Panc1 (cell line): ENCODE measurements around the gene UNC13C. TPM values are rescaled to one million over a fixed set of nuclear protein-coding genes. Genes with fewer than 3 reads are reported as not detected.

Experiments
- ATAC-seq: fragments of 200-7000 bp; cut with Tn5 transposase; 2 replicates; pipeline ENCODE4 v1.9.1; 2020; ENCODE audit warnings: mild to moderate bottlenecking, moderate library complexity
- BruUV-seq: library from RNA; stranded (reverse); fragments of 400-500 nt; replicated peaks from 2 replicates; lab custom pipeline; 2021; lab: Mats Ljungman, UMichigan
- CTCF ChIA-PET: fragments of 300-600 bp; sonication (Branson Sonifier 250); formaldehyde crosslinking; loops from one replicate; lab custom pipeline; 2022; ENCODE audit warnings: antibody characterized with exemption; lab: Charles Lee
- POLR2A ChIA-PET: fragments of 300-600 bp; sonication (Branson Sonifier 250); formaldehyde crosslinking; loops from one replicate; lab custom pipeline; 2022; ENCODE audit warnings: antibody characterized with exemption; lab: Charles Lee
- DNase-seq: peaks from one replicate; pipeline ENCODE4 v3.0.0-alpha.2; 2010; ENCODE audit warnings: low read depth, low spot score
- H3K27ac ChIP-seq: 2 replicates; pipeline ENCODE4 v1.5.1; 2011; ENCODE audit warnings: mild to moderate bottlenecking, low read length, inconsistent platforms
- H3K27me3 ChIP-seq: fragments of 200-500 bp; sonication (Bioruptor generic); 2 replicates; pipeline ENCODE4 v1.6.0; 2014; ENCODE audit warnings: low read length, inconsistent platforms; ENCODE audit not compliant: control insufficient read depth, insufficient read depth
- H3K36me3 ChIP-seq: fragments of 200-500 bp; sonication (Bioruptor generic); 2 replicates; pipeline ENCODE4 v1.5.1; 2014; ENCODE audit warnings: inconsistent platforms, mild to moderate bottlenecking, low read length, moderate library complexity; ENCODE audit not compliant: control insufficient read depth, insufficient read depth
- H3K4me1 ChIP-seq: 2 replicates; pipeline ENCODE4 v1.5.1; 2011; ENCODE audit warnings: inconsistent platforms, mild to moderate bottlenecking, low read length, moderate library complexity; ENCODE audit not compliant: control insufficient read depth, insufficient read depth
- H3K4me3 ChIP-seq, 2 experiments: 2 replicates each; pipeline ENCODE4 v1.5.1; 2011 to 2012; ENCODE audit warnings: low read depth in 2 of 2, low read length in 2 of 2, mild to moderate bottlenecking in 2 of 2, inconsistent platforms in 1 of 2, moderate library complexity in 1 of 2
- H3K9me3 ChIP-seq: fragments of 200-500 bp; sonication (Bioruptor generic); 2 replicates; pipeline ENCODE4 v1.5.1; 2014; ENCODE audit warnings: low read depth, mild to moderate bottlenecking, inconsistent platforms, low read length, moderate library complexity; ENCODE audit not compliant: control insufficient read depth, insufficient read depth
- POLR2AphosphoS5 ChIP-seq: IDR thresholded peaks from 2 replicates; pipeline ENCODE4 v1.6.1; 2012; ENCODE audit warnings: mild to moderate bottlenecking, low read depth, low read length, moderate library complexity
- SIN3A ChIP-seq: IDR thresholded peaks from 2 replicates; pipeline ENCODE4 v1.6.1; 2012; ENCODE audit warnings: low read depth, mild to moderate bottlenecking, low read length, moderate library complexity, borderline replicate concordance; ENCODE audit not compliant: insufficient read depth
- TCF7L2 ChIP-seq: IDR thresholded peaks from 2 replicates; pipeline ENCODE4 v1.6.1; 2011; ENCODE audit warnings: mild to moderate bottlenecking, low read depth, low read length, inconsistent platforms
- in situ Hi-C: cut with HindIII; loops from 2 replicates; pipeline ENCODE4 v1.10.0; 2016; ENCODE audit warnings: low sequenced_read_pairs, low pct_unique_long_range_greater_than_20kb
- intact Hi-C: fragments of 100-400 bp; cut with micrococcal nuclease; formaldehyde crosslinking; loops from one replicate; pipeline ENCODE4 v1.10.0; 2022; ENCODE audit not compliant: unreplicated experiment
- total RNA-seq: library from RNA; stranded (reverse); gene quantifications from one replicate; pipeline ENCODE4 v1.2.1, GENCODE V29; 2021; ENCODE audit not compliant: unreplicated experiment
- TF ChIP-seq, protein P1 (sequence below): fragments of 450-650 bp; IDR thresholded peaks from 2 replicates; pipeline ENCODE4 v1.5.1; 2017; ENCODE audit warnings: mild to moderate bottlenecking
- TF ChIP-seq, protein P2 (sequence below), 2 experiments: IDR thresholded peaks; 2 replicates each; pipeline ENCODE4 v1.6.1; 2011 to 2012; ENCODE audit warnings: low read depth in 2 of 2, control low read depth in 1 of 2, low read length in 1 of 2, mild to moderate bottlenecking in 1 of 2, moderate library complexity in 1 of 2; ENCODE audit not compliant: insufficient read depth in 1 of 2

UNC13C gene
- total RNA-seq, 1 experiment from 2014 or later, result not detected

DNA sequence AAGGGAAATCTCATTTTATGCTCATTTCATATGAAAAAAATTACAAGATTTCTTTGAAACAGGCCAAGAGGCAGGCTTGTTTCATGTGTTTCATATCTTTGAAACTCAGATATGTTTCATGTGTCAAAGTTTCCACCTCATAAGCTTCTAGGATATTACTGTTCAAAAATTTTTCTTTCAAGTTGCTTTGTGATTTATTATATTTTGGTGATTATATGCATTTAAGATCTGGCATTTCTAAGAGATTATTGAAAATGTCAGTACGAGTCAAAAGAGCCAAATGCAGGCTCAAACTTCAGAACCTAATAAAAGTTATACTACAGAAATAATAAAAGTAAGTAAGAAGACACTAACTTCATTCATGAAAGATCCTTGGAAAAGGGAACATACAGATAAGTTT is 590.1 kb downstream of the UNC13C start:
- ATAC-seq, result no peak
- no peak for DNase-seq
- Histone ChIP-seq H3K4me3 (no peak overlapping the region), H3K27me3 (no peaks in the 10 kb centered on the region), H3K27ac (no peak overlapping the region), H3K9me3 (no peaks in the 10 kb centered on the region), H3K4me1 (no peaks in the 10 kb centered on the region), H3K36me3 (no peaks in the 10 kb centered on the region)
- intact Hi-C loops (no loop called here), in situ Hi-C loops (no loop called here)
- BruUV-seq, result no TSS peak
- no peak for TF ChIP-seq SIN3A
- TF ChIP-seq, protein P1, sequence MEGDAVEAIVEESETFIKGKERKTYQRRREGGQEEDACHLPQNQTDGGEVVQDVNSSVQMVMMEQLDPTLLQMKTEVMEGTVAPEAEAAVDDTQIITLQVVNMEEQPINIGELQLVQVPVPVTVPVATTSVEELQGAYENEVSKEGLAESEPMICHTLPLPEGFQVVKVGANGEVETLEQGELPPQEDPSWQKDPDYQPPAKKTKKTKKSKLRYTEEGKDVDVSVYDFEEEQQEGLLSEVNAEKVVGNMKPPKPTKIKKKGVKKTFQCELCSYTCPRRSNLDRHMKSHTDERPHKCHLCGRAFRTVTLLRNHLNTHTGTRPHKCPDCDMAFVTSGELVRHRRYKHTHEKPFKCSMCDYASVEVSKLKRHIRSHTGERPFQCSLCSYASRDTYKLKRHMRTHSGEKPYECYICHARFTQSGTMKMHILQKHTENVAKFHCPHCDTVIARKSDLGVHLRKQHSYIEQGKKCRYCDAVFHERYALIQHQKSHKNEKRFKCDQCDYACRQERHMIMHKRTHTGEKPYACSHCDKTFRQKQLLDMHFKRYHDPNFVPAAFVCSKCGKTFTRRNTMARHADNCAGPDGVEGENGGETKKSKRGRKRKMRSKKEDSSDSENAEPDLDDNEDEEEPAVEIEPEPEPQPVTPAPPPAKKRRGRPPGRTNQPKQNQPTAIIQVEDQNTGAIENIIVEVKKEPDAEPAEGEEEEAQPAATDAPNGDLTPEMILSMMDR, result no peak
- TF ChIP-seq, protein P2, sequence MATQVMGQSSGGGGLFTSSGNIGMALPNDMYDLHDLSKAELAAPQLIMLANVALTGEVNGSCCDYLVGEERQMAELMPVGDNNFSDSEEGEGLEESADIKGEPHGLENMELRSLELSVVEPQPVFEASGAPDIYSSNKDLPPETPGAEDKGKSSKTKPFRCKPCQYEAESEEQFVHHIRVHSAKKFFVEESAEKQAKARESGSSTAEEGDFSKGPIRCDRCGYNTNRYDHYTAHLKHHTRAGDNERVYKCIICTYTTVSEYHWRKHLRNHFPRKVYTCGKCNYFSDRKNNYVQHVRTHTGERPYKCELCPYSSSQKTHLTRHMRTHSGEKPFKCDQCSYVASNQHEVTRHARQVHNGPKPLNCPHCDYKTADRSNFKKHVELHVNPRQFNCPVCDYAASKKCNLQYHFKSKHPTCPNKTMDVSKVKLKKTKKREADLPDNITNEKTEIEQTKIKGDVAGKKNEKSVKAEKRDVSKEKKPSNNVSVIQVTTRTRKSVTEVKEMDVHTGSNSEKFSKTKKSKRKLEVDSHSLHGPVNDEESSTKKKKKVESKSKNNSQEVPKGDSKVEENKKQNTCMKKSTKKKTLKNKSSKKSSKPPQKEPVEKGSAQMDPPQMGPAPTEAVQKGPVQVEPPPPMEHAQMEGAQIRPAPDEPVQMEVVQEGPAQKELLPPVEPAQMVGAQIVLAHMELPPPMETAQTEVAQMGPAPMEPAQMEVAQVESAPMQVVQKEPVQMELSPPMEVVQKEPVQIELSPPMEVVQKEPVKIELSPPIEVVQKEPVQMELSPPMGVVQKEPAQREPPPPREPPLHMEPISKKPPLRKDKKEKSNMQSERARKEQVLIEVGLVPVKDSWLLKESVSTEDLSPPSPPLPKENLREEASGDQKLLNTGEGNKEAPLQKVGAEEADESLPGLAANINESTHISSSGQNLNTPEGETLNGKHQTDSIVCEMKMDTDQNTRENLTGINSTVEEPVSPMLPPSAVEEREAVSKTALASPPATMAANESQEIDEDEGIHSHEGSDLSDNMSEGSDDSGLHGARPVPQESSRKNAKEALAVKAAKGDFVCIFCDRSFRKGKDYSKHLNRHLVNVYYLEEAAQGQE (IDR thresholded peaks at IDR 0.05; ENCODE audit: insufficient read depth in 1 of 2, low read depth in 2 of 2, low read length in 1 of 2), result no peak
- TF ChIP-seq POLR2AphosphoS5, result no peak
- TF ChIP-seq TCF7L2, result no peak
- POLR2A ChIA-PET, result no interaction called here
- CTCF ChIA-PET, result no interaction called here

DNA sequence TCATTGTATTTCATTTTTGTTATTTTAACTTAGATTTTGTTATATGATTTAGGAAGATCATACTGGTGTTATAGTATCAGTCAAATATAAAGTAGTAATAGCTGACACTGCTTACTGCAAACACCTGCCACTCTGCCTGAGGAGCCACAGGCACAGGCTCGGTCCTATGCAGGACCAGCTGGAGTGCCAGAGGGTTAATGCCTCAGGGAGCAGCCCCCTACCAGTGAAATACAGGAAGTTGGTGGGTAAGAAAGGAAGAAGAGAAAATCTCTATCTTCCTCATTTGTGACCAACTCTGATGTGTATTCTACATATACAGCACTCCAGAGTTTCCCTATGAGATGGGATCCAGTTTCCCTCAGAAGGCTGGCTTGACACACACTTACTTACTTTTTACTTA is 593.3 kb downstream of the UNC13C start:
- no peaks in the 10 kb centered on the region for H3K4me1 ChIP-seq
- ChIA-PET CTCF (no interaction called here), POLR2A (no interaction called here)
- no peak overlapping the region for H3K27ac ChIP-seq
- H3K4me3 ChIP-seq, result no peak overlapping the region
- intact Hi-C loops (no loop called here), in situ Hi-C loops (no loop called here)
- no peaks in the 10 kb centered on the region for H3K9me3 ChIP-seq
- TF ChIP-seq POLR2AphosphoS5 (no peak), SIN3A (no peak), TCF7L2 (no peak)
- TF ChIP-seq, protein P1, result no peak
- TF ChIP-seq, protein P2 (IDR thresholded peaks at IDR 0.05; ENCODE audit: insufficient read depth in 1 of 2, low read depth in 2 of 2, low read length in 1 of 2), result no peak
- no peaks in the 10 kb centered on the region for H3K27me3 ChIP-seq
- DNase-seq (no peak), ATAC-seq (no peak)
- H3K36me3 ChIP-seq, result no peaks in the 10 kb centered on the region
- BruUV-seq, result no TSS peak
